Measurements from ENCODE around the gene TRIP12.
"Not testable (repeated sequence)": the region's sequence is repeated elsewhere in the genome, so short reads cannot be mapped to it uniquely, and the experiment has no call there.

Gene TRIP12

DNA sequence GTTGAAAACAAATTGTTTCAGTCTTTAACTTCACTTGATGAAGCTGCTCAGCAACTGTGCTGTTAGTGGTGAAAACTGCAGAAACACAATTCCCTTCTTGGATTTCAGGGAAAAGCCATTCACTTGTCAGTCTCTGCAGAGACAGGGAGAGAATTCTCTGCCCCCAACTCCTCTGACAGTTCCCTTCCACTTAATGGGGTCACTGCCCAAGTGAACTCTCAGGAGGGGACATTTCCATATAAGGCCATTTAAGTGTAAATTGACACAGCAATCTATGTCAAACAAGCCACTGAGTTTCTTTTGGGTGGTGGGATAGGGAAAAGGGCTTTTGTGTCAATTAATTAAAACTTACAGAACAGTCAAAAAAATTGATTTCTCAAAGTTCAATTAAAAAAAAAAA lies 156.1 kb downstream of the TRIP12 start:
- Histone ChIP-seq H3K27me3 (ENCODE audit: control insufficient read depth, insufficient read depth, low read length) (no peaks in the 10 kb centered on the region), H3K4me1 (ENCODE audit: control insufficient read depth, insufficient read depth, low read length) (peaks cover 9% of the 10 kb centered on the region), H3K4me3 (ENCODE audit: low read depth, low read length) (no peak overlapping the region), H3K36me3 (ENCODE audit: control insufficient read depth, insufficient read depth, low read length) (peaks cover 72% of the 10 kb centered on the region), H3K9ac (ENCODE audit: low read depth, low read length) (no peak overlapping the region), H3K9me3 (ENCODE audit: control insufficient read depth, insufficient read depth, low read length) (no peaks in the 10 kb centered on the region), H3K27ac (ENCODE audit: low read depth, low read length) (no peak overlapping the region)

DNA sequence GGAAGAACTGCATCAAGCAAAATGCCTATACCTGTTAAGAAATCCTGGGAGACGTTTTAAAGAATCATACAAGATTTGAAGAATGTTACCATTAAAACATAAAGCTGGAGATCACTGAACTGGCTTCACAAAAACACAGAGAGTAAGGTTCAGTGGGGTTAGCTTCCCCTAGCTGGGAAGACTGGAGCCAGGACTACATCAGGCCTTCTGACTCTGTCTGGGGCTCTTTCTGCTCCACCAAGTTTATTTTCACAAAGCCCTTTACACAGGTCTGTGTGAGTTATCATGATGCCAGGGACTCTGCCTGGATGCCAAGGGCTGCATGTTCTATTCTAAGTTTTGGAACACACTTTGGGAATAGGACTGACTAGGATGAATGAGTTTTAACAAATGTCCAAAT lies 160.1 kb downstream of the TRIP12 start:
- Histone ChIP-seq H3K36me3 (ENCODE audit: control insufficient read depth, insufficient read depth, low read length) (peaks cover 33% of the 10 kb centered on the region), H3K4me1 (ENCODE audit: control insufficient read depth, insufficient read depth, low read length) (peaks cover 9% of the 10 kb centered on the region), H3K9me3 (ENCODE audit: control insufficient read depth, insufficient read depth, low read length) (no peaks in the 10 kb centered on the region), H3K4me3 (ENCODE audit: low read depth, low read length) (no peak overlapping the region), H3K27me3 (ENCODE audit: control insufficient read depth, insufficient read depth, low read length) (no peaks in the 10 kb centered on the region), H3K9ac (ENCODE audit: low read depth, low read length) (no peak overlapping the region), H3K27ac (ENCODE audit: low read depth, low read length) (no peak overlapping the region)

DNA sequence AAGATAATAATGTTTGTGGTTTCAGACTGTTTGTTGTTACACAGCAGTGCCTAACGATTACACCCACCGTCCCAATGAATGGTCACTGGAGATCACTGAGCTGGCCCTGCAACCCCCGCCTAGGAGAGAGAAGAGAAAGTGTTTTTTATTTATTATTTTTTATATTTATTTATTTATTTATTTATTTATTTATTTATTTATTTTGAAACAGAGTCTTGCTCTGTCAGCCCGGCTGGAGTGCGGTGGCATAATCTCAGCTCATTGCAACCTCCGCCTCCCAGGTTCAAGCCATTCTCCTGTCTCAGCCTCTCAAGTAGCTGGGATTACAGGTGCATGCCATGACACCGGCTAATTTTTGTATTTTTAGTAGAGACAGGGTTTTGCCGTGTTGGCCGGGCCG lies 164.3 kb downstream of the TRIP12 start:
- not testable (repeated sequence) for H3K27ac ChIP-seq (ENCODE audit: low read depth, low read length); H3K9ac ChIP-seq (ENCODE audit: low read depth, low read length); H3K4me1 ChIP-seq (ENCODE audit: control insufficient read depth, insufficient read depth, low read length); H3K27me3 ChIP-seq (ENCODE audit: control insufficient read depth, insufficient read depth, low read length); H3K36me3 ChIP-seq (ENCODE audit: control insufficient read depth, insufficient read depth, low read length); H3K9me3 ChIP-seq (ENCODE audit: control insufficient read depth, insufficient read depth, low read length); H3K4me3 ChIP-seq (ENCODE audit: low read depth, low read length)

DNA sequence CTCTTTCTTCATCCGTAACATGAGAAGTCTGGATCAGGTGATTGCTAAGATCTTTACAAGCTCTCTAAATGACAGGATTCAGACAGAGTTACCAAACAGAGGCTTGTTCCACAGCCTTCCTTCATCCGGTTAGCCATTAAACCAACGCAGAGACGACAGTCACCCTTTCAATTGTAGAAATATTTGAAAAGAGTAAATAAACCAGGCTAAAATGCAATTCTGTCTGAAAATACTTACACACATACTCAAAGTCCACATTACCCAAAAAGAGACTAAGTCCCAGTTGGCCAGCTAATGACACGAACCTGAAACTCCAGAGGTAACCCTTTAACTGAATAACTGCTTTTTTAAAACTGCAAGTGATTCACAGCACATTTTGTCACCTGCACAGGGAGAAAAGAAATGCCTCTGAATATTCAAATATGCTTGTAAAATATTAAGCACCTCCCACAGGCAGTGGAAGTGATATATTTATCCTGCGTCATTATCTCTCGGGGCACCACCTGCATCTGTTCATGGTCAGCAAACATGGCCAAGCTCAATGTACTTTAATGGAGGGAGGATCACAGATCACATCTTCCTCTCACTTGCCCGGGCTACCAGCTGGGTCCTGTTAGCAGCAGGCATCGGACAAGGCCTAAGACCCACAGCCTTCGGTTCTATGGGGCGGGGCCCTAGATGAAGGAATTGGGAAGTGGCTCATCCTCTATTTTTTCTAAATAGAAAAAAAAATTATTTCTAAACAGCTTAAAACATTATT lies 168.7 kb downstream of the TRIP12 start:
- Histone ChIP-seq H3K9me3 (ENCODE audit: control insufficient read depth, insufficient read depth, low read length) (no peaks in the 10 kb centered on the region), H3K4me3 (ENCODE audit: low read depth, low read length) (no peak overlapping the region), H3K27ac (ENCODE audit: low read depth, low read length) (no peak overlapping the region), H3K9ac (ENCODE audit: low read depth, low read length) (no peak overlapping the region), H3K36me3 (ENCODE audit: control insufficient read depth, insufficient read depth, low read length) (no peaks in the 10 kb centered on the region), H3K27me3 (ENCODE audit: control insufficient read depth, insufficient read depth, low read length) (no peaks in the 10 kb centered on the region), H3K4me1 (ENCODE audit: control insufficient read depth, insufficient read depth, low read length) (no peaks in the 10 kb centered on the region; the same call in 1 of the 2 replicates)

DNA sequence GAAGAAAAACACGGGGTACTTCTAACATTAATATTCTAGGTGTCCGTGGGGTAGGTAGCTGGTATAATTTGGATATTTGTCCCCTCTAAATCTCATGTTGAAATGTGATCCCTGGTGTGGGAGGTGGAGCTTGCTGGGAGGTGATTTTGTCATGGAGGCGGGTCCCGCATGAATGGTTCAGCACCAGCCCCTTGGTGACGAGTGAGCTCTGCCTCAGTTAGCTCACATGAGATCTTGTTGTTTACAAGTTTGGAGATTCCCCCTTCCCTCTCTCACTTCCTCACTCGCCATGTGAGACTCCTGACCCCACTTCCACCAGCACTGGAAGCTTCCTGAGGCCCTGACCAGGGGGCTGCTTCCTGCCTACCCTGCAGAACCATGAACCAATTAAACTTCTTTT lies 172.0 kb downstream of the TRIP12 start:
- no peak overlapping the region for H3K4me3 ChIP-seq (ENCODE audit: low read depth, low read length)
- peaks cover 1% of the 10 kb centered on the region; the same call in 1 of the 2 replicates for H3K9me3 ChIP-seq (ENCODE audit: control insufficient read depth, insufficient read depth, low read length)
- H3K27me3 ChIP-seq (ENCODE audit: control insufficient read depth, insufficient read depth, low read length): no peaks in the 10 kb centered on the region
- H3K4me1 ChIP-seq (ENCODE audit: control insufficient read depth, insufficient read depth, low read length): no peaks in the 10 kb centered on the region; the same call in 1 of the 2 replicates
- H3K27ac ChIP-seq (ENCODE audit: low read depth, low read length): no peak overlapping the region
- no peak overlapping the region for H3K9ac ChIP-seq (ENCODE audit: low read depth, low read length)
- no peaks in the 10 kb centered on the region for H3K36me3 ChIP-seq (ENCODE audit: control insufficient read depth, insufficient read depth, low read length)

DNA sequence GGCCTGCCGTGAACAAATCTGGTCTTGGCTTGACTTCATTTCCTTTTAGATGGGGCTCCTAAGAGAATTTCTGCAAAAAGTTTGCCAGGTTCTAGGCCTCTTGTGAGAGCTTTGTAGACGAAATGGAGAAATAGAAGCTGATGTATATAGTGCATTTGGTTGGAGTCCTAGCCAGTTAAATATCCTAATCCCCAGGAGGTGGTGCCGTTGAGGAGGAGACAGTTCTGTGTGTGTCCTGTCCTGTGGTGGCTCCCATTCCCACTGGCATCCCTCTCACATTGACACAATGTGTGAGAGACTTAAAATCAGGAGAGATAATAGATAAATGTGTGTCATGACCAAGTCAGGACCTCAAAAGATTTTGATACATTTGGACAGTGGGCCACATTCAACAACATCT lies 172.9 kb downstream of the TRIP12 start:
- Histone ChIP-seq H3K27me3 (ENCODE audit: control insufficient read depth, insufficient read depth, low read length) (no peaks in the 10 kb centered on the region), H3K36me3 (ENCODE audit: control insufficient read depth, insufficient read depth, low read length) (no peaks in the 10 kb centered on the region), H3K9ac (ENCODE audit: low read depth, low read length) (no peak overlapping the region), H3K9me3 (ENCODE audit: control insufficient read depth, insufficient read depth, low read length) (peaks cover 8% of the 10 kb centered on the region; the same call in 1 of the 2 replicates), H3K27ac (ENCODE audit: low read depth, low read length) (no peak overlapping the region), H3K4me3 (ENCODE audit: low read depth, low read length) (no peak overlapping the region), H3K4me1 (ENCODE audit: control insufficient read depth, insufficient read depth, low read length) (no peaks in the 10 kb centered on the region; the same call in 1 of the 2 replicates)

DNA sequence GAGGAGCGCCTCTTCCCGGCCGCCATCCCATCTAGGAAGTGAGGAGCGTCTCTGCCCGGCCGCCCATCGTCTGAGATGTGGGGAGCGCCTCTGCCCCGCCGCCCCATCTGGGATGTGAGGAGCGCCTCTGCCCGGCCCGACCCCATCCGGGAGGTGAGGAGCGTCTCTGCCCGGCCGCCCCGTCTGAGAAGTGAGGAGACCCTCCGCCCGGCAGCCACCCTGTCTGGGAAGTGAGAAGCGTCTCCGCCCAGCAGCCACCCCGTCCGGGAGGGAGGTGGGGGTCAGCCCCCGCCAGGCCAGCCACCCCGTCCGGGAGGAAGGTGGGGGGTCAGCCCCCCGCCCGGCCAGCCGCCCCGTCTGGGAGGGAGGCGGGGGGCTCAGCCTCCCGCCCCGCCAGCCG lies 179.1 kb downstream of the TRIP12 start:
- not testable (repeated sequence) for H3K27ac ChIP-seq (ENCODE audit: low read depth, low read length); H3K4me1 ChIP-seq (ENCODE audit: control insufficient read depth, insufficient read depth, low read length); H3K27me3 ChIP-seq (ENCODE audit: control insufficient read depth, insufficient read depth, low read length)

DNA sequence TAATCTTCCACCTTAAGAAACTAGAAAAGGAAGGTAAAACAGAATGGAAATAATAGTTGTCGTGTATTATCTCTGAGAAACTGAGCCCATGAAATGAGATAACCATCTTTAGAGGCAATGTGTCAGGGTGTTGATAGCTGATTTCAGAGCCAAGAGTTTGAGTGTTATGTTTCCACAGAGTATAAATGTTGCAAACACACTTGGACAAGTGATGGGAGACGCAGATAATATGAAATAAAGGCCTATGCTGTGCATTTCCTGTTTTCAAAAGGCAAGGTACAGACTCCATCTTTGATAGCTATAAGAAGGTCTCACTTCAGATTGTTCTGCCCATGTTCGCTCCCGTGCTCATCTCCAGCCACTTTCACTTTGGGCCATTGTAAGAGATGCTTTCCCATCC lies 181.5 kb downstream of the TRIP12 start:
- no peaks in the 10 kb centered on the region for H3K27me3 ChIP-seq (ENCODE audit: control insufficient read depth, insufficient read depth, low read length)
- H3K4me3 ChIP-seq (ENCODE audit: low read depth, low read length): no peak overlapping the region
- H3K27ac ChIP-seq (ENCODE audit: low read depth, low read length): no peak overlapping the region
- H3K36me3 ChIP-seq (ENCODE audit: control insufficient read depth, insufficient read depth, low read length): no peaks in the 10 kb centered on the region
- no peaks in the 10 kb centered on the region for H3K4me1 ChIP-seq (ENCODE audit: control insufficient read depth, insufficient read depth, low read length)
- H3K9me3 ChIP-seq (ENCODE audit: control insufficient read depth, insufficient read depth, low read length): peaks cover 39% of the 10 kb centered on the region
- H3K9ac ChIP-seq (ENCODE audit: low read depth, low read length): no peak overlapping the region

More for the DNA sequence above, 179.1 kb downstream of the TRIP12 start:
- H3K4me3 ChIP-seq (ENCODE audit: low read depth, low read length); H3K9ac ChIP-seq (ENCODE audit: low read depth, low read length); H3K36me3 ChIP-seq (ENCODE audit: control insufficient read depth, insufficient read depth, low read length): not testable (repeated sequence)
- peaks cover 30% of the 10 kb centered on the region for H3K9me3 ChIP-seq (ENCODE audit: control insufficient read depth, insufficient read depth, low read length)

DNA sequence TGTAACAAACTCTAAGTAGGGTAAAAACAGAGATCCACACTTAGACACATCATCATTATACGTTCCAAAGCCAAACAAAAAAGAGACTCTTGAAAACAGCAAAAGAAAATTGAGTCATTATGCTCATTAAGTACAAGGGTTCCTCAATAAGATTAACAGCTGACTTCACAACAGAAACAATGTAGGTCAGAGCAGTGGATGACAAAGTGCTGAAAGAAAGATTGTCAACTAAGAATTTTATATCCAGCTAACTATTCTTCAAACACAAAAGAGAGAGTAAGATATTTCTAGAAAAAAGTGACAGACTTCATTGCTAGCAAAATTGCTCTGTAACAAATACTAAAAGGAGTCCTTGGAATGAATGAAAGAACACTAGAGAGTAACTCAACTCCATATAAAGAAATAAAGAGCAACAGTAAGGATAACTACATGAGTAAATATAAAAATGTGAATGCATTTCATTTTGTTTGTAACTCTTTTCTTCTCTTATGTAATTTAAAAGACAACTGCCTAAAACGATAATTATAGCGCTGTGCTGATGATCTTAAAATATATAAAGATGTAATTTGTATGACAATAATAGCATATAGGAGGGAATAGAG lies 183.7 kb downstream of the TRIP12 start:
- Histone ChIP-seq H3K27ac (ENCODE audit: low read depth, low read length) (no peak overlapping the region), H3K36me3 (ENCODE audit: control insufficient read depth, insufficient read depth, low read length) (no peaks in the 10 kb centered on the region), H3K4me3 (ENCODE audit: low read depth, low read length) (no peak overlapping the region), H3K4me1 (ENCODE audit: control insufficient read depth, insufficient read depth, low read length) (peaks cover 16% of the 10 kb centered on the region), H3K9ac (ENCODE audit: low read depth, low read length) (no peak overlapping the region), H3K9me3 (ENCODE audit: control insufficient read depth, insufficient read depth, low read length) (peaks cover 30% of the 10 kb centered on the region), H3K27me3 (ENCODE audit: control insufficient read depth, insufficient read depth, low read length) (no peaks in the 10 kb centered on the region)

DNA sequence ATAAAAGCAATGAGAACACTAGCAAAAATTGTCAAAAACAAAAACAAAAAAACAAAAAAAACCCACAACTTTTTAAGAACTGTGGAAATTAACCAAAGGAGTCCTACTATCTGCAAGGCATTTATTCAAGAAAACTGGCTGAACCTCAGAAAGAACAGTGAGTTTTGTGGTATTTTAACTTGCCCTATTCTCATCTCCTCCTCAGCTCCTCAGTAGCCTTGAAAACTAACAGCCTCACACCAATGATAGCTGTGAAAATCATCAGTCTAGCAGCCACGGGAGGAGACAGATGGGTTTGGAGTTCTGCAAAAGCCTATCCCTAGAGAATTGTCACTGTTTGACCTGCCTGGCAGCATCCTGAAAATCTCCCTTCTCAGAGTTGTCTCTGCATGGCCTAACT lies 187.4 kb downstream of the TRIP12 start:
- Histone ChIP-seq H3K27ac (ENCODE audit: low read depth, low read length) (peak overlapping the region; percentile 5), H3K36me3 (ENCODE audit: control insufficient read depth, insufficient read depth, low read length) (no peaks in the 10 kb centered on the region), H3K27me3 (ENCODE audit: control insufficient read depth, insufficient read depth, low read length) (no peaks in the 10 kb centered on the region), H3K4me3 (ENCODE audit: low read depth, low read length) (no peak overlapping the region), H3K9me3 (ENCODE audit: control insufficient read depth, insufficient read depth, low read length) (peaks cover 17% of the 10 kb centered on the region), H3K4me1 (ENCODE audit: control insufficient read depth, insufficient read depth, low read length) (peaks cover 20% of the 10 kb centered on the region), H3K9ac (ENCODE audit: low read depth, low read length) (peak overlapping the region; percentile 13; the same call in 1 of the 2 replicates)

DNA sequence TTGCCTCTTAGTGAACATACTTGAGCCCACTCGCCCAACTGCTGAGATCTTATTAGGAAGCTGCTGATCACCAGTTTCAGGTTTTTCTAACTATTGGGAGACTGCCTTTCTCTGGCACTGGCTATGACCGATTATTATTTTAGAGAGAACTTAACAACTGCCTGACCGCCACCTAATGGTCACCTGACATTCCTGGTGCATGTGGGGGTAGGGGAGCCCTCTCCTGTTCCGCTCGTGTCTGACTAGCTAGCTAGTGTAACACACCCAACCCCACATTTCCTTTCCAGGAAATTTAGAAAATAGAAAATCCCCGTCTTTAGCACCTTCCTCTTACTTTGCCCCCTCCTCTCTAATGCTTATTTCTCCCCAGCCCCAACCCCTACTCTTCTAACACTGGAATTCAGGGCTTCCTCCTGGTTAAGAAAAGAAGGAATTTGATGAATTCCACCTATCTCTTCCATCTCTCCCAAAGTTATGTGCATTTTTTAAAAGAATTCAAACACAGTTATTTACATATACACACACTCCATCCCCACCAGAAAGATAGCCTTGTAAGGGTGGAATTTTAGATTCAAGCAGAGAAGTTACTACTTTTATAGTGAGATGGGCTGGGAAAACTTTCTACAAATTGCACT lies 188.1 kb downstream of the TRIP12 start:
- Histone ChIP-seq H3K9me3 (ENCODE audit: control insufficient read depth, insufficient read depth, low read length) (peaks cover 17% of the 10 kb centered on the region), H3K27ac (ENCODE audit: low read depth, low read length) (peak overlapping the region; percentile 36), H3K4me1 (ENCODE audit: control insufficient read depth, insufficient read depth, low read length) (peaks cover 20% of the 10 kb centered on the region), H3K27me3 (ENCODE audit: control insufficient read depth, insufficient read depth, low read length) (no peaks in the 10 kb centered on the region), H3K4me3 (ENCODE audit: low read depth, low read length) (no peak overlapping the region), H3K9ac (ENCODE audit: low read depth, low read length) (peak overlapping the region; percentile 22; the same call in 1 of the 2 replicates), H3K36me3 (ENCODE audit: control insufficient read depth, insufficient read depth, low read length) (no peaks in the 10 kb centered on the region)
